ENCODE data around the gene USP37.

Gene USP37

GRCh38 chr2:218401890-218402289 lies 166.3 kb downstream of the USP37 start:
- DNase-seq, result no peak

GRCh38 chr2:218400930-218401881 lies 166.9 kb downstream of the USP37 start:
- DNase-seq, result no peak
